Activated CD8-positive, alpha-beta memory T cell treated with anti-CD3 and anti-CD28 coated beads, Interleukin-2, amount 50 U/mL, for 48 hours (primary cell): ENCODE results near the gene TSPAN3.

Source experiments
- DNase-seq: peaks from one replicate; pipeline ENCODE4 v3.0.0-alpha.2; 2020

Gene TSPAN3

DNA sequence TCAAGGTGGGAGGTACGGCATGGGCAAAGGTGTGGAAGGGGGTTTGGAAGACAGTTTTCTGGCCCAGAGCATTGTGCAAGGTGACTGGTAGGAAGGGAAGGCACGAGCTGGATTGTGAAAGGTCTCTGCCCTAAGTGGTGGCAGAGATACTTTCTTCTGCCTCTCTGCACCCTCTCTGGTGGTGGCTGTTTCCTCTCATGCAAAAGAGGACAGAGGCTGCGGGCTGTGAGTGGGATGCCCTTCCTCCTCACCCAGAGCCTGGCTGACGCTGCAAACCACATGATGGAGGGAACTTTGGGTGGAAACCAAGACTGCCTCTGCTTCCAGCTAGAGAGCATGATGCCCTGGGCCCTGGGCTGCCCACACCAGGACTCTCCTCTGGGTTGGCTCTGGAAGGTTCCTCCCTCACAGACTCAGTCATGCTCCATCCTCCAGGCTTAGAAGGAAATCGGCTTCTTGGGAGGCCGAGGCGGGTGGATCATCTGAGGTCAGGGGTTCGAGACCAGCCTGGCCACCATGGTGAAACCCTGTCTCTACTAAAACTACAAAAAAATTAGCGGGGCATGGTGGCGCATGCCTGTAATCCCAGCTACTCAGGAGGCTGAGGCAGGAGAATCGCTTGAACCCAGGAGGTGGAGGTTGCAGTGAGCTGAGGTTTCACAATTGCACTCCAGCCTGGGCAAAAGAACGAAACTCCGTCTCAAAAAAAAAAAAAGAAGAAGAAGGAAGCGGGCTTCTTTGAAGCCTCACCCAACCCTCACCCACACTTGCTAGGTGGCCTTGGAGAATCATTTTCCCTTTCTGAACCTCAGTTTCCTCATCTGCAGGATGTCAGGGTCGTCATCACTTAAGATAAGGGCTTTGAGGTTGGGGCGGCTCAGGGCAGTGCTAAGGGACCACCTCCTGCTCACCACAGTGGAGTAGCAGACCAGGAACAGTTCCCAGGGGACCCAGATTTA is 67.7 kb downstream of the TSPAN3 start:
- DNase-seq = peak; percentile 84

DNA sequence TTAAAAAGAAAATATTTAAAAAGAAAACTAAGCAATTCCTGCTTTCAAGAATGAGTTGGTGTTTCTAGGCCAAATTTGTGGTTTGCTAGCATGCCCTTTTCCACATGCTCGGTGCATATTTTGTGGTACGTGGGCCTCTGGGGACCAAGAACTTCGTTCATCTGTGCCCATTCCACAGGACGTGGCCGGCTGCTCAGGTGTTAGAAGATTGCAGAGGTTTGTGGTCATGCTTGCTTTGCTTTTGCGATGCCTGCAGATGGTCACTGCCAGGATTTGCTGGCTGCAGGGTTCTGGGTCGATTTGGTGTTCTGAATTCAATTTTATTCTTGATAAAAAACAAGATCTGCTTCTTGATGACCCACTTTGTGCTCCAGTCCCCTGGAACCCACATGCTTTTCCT is 68.5 kb downstream of the TSPAN3 start:
- DNase-seq = peak; percentile 61

DNA sequence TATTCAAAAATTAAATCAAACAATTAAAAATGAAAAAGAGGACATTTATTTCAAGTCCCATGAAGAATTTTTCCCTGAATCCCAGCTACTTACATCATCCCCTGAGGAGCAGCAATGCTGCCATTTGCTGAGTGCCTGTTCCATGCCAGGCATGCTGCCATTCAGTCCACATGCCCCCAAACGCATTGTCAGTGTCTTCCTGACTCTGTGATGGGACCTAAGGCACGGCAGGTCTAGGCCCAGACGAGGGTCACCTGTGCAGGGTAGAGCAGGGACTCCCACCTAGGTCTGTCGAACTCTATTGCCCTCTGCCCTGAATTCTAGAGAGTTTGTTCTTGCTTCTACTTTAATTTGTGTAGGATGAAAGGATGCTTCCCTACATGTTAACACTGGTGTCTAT is 68.9 kb downstream of the TSPAN3 start:
- DNase-seq = peak; percentile 46

DNA sequence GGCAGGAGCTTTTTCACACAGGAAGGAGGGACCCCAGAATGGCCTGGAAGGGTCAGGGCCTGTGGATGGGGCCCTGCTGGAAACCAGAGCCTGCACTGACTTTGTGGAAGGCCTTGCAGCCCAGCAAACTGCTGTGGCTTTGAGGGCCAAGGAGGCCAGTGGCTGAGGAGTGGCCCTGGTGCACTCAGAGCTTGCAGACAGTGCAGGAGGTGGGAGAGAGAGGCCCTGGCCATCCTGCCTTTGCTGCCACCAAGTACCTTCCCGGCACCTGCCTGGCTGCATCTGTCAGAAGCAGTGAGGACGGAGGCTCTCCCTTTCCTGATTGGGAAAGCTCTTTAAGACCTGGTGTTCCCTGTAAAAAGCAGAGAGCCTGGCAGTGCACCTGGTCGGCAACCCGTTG is 69.6 kb downstream of the TSPAN3 start:
- DNase-seq = peak; percentile 43

DNA sequence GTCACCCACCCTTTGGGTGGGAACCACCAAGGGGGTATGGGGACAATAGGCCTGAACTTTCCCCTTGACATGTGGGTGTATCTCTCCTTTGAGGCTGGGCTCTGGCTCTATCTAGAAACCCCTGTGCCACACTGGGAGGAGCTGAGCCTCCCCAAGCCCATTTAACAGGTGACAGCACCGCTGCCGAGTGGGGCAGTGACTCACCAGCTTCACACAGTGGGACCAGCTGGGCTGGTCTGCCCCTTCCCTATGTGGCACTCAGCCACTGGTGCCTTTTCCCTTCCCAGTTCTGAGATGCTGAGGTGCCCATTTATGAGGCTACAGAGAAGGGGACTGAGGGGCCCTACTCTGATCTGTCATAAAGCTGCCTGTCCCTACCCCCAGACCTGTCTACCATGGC is 70.9 kb downstream of the TSPAN3 start:
- DNase-seq = no peak

DNA sequence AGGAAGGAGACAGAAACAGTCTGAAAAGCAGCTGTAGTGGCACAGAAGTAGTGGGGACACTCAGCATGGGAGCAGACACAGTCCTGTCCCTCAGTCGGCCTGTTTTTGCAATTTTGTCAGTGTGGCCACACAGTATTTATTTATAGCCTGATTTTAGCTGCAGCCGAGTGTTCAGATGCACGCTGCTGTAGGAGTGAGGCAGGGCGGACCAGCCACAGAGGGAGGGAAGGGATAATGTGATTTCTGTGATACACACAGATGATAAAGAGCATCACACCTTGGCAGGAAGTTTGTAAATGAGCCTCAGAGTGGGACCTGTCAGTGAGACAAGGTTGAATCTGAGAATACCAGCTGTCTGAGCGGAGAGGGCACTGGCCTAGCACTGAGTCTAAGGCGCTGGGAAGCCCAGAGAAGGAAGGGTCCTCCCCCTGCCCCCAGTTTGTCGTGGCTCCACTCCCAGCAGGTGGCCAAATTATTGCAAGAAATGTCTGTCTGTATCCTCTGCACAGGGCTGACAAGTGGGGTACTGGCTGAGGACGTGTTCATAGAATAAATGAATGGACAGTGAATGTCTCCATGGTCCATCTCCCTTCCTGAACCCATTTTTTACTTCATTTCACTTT is 72.1 kb downstream of the TSPAN3 start:
- no peak for DNase-seq

DNA sequence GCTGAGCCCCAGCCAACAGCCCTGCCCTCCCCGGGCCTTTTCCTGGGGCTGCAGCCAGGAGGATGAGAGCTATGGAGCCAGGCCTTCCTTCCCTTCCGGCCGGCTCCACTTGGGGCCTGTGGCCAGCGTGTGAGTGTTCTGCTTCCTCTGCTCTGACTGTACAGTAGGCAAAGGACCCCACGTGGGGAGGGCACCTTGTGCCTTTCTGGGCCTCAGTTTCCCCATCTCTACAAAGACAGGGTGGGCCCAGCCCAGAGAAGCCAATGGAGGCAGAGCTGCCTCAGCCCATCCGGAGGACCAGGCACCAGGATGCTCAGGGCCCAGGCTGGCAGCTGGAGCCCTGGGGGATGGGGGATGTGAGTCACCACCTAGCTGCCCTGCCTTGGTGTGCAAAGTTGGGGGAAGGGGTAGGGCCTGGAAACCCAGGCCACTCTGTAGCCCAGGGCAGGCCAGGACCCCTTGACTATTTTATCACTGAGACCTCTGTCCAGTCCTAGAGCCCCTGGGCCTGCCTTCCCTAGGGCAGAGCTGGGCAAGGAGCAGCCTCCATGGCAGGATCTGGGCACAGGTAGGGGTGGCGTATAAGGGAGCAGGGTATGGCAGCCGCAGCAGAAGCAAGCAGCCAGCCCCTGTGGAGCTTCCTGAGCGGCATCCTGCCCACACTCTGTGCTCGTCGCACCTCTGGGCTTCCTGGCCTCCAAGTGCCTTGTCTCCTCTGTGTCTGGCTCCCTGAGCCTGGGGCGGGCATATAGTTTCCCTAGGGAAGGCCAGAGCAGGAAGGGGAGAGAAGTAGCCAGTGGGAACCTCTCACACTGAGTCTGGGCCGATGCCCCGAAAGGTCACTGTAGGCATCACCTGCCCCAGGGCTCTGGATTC is 74.1 kb downstream of the TSPAN3 start:
- peak; percentile 79 for DNase-seq

DNA sequence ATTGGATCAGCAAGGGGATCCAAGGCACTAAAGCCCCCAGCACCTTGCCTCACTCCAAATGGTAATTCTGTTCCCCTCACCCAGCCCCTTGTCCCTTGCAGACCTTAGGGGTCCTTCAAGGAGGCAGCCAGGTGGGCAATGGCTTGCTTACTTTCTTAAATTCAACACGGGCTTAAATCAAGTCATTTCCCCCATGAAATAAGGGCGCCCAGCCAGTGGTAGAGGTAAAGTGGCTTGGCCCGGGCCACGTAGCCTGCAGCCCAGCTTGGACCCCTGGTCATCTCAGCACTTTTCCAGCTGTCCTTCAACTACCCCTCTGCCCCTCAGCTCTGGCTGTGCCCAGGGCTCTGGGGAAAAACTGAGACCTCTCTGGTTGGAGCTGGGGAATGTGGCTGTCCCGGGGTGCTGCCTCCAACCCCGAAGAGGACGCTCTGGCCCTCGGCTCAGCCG is 74.8 kb downstream of the TSPAN3 start:
- no peak for DNase-seq

DNA sequence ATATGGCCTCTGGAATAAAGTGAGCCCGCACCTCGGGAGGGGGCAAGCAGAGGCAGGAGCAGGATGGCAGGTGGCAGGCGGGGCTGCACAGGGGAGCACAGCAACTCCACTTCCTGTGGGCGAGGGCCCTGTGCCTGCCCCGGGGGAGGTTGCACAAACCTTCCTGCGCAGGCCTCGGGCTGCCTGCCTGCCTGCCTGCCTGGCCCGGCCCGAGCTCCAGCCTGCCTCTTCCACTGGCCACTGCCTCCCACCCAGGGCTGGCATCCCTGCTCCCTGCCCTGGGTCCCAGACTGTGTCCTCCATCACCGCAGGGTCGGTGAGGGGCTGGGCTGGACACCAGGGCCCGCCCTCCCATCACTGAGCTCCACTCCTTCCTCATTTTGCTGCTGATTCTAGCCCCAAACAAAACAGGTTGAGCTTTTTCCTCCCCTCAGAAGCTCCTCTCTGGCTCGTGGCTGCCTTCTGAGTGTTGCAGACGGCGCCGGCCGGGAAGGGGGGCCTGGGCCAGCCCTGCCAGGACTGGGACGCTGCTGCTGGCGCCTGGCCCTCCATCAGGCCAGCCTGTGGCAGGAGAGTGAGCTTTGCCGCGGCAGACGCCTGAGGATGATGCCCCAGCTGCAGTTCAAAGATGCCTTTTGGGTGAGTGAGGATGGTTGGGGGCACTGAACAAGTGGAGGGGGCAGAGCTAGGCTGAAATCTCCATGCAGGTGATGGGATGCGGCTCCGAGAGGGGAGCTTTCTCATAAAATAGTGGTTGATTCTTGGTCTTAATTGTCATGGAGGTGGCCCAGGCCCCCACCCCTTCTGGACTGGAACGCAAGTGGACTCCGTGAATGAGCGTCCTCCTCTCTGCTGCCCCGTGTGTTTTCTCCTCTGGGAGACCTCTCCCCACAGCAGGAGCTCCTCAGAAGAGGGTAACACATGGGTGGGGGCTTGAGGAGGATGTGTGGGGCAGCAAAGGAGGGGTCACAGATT is 75.7 kb downstream of the TSPAN3 start, which contains the start of gene PSTPIP1:
Gene PSTPIP1, plus strand, starts transcription at position 156 of the 975 bp plus-strand sequence. Its CDS starts 448 bp downstream, at position 604.
- peak; percentile 82 for DNase-seq

DNA sequence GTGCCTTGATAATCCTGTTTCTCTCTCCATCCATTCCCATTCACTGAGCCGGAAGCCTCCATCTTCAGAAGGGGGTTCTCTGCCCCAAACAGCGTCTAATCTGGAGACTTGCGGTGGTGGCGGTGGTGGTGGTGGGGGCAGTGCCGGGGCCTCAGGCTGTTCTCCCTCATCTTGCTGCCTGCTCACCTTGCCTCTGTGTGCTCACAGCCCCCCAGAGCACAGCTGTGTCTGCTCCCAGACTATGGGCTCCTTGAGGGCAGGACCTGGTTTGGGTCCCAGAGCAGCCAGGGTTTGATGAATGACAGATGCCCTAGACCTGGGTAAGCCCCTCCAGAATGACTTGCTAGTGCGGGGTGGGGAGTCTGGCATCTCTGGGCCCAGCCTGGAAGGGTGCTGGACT is 76.4 kb downstream of the TSPAN3 start:
- DNase-seq = peak; percentile 67

DNA sequence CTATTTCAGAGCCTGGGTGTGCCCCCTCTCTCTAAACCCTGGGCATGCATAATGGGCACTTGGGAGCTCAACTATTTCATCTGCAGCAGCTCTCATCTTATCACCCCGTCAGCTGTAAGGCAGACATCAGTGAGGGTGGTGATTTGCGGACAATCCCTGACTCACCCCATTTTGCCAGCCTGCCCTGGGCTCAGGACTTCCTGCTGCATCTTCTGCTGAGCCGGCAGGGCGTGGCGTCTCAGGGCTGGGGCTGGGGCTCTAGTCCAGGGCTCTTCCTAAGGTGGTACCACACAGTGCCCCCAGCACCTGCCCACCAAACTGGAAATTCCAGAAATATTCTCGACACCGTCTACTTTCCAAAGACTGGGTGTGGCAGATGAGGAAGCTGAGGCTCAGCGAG is 76.9 kb downstream of the TSPAN3 start:
- peak; percentile 83 for DNase-seq

DNA sequence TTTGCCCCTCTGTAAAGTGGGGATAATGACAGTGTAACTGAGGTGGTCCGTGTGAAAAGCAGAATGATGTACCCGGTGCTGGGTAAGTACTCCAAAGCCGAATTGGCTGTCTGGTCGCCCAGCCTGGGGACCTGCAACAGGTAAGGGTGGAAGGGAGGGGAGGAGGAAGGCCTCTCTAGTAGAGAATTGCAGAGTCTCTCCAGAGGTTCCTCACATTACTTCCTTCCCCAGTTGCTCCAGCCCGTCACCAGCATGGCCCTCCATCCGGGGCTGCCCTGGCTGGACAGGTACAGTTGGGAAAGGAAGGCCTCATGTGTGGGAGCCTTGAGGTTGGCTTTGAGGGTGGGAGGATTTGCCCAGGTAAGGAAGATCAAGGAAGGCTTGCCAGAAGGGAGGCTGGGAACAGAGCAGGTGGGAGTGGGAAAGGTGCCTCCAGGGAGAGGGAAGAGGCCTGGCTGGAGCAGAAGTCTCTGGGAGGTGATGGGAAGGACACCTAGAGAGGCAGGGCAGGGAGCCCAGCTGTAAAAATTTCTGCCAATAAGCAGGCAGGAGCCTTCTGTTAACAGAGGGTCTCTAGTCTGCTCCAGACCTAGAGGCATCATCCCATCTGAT is 77.7 kb downstream of the TSPAN3 start:
- DNase-seq = peak; percentile 52

DNA sequence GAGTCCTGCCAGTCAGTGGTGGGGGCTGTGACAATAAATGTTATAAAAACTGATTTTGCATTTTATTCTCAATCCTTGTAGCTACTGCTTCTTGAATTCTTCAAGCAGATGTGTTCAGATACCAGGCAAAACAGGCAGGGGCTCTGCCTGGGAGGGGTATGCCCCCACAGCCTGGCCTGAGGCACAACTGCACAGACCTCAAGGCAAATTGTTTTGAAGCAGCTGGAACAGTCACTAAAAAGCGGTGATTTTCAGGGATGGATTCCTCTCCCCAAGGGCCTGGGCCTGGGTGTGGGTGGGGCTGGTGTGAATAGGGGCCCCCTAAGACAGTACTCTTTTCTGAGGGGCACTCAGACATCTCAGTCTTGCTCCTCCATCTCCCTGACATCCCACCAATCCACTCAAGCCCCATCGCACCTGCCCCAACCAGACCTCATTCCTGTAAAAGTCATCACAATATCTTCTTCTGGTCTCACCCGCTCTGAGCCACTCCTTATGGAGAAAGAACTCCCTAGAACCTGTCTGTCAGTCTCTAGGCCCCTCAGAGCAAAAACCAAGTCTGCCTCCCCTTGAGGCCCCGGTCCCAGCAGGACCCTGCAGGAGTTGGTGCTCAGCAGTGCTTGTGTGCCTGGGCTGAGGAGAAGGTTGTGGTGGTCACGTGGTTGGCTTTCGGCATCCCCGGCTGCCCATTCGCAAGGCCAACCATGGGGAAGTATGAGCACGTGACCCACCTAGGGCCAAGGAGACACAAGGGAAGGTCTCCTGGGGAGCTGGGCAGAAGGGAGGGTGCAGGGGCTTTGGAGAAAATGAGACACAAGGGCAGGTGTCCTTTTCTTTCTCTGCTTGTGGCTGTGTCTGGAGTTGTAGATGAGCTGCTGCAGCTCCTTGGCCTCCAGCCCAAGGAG is 78.9 kb downstream of the TSPAN3 start:
- peak; percentile 48 for DNase-seq
